Smooth muscle cell (in vitro differentiated cells): ENCODE data around the gene ADCY10. TPM values are rescaled to one million over a fixed set of nuclear protein-coding genes. Genes with fewer than 3 reads are reported as not detected.

Experiments
- DNase-seq: peaks from one replicate; lab custom pipeline; 2025; ENCODE audit not compliant: unreplicated experiment; lab: John Stamatoyannopoulos, UW
- H2AFZ ChIP-seq: fragments of 200-600 bp; sonication (generic); 2 replicates; pipeline ENCODE4 v1.6.0; 2016; ENCODE audit warnings: antibody characterized with exemption, low read depth, mild to moderate bottlenecking
- H3F3A ChIP-seq: fragments of 200-600 bp; sonication (generic); 2 replicates; pipeline ENCODE4 v1.6.0; 2017; ENCODE audit warnings: antibody characterized with exemption, low read depth
- H3K27ac ChIP-seq: fragments of 200-600 bp; sonication (generic); 2 replicates; pipeline ENCODE4 v1.5.1; 2016; ENCODE audit warnings: low read depth, mild to moderate bottlenecking
- H3K27me3 ChIP-seq: fragments of 200-600 bp; sonication (generic); 2 replicates; pipeline ENCODE4 v1.6.1; 2016; ENCODE audit warnings: low read depth, mild to moderate bottlenecking
- H3K36me3 ChIP-seq: fragments of 200-600 bp; sonication (generic); 2 replicates; pipeline ENCODE4 v1.5.1; 2016; ENCODE audit warnings: low read depth
- H3K4me1 ChIP-seq: fragments of 200-600 bp; sonication (generic); 2 replicates; pipeline ENCODE4 v1.5.1; 2016; ENCODE audit warnings: low read depth
- H3K4me2 ChIP-seq: fragments of 200-600 bp; sonication (generic); 2 replicates; pipeline ENCODE4 v1.6.0; 2016; ENCODE audit warnings: mild to moderate bottlenecking
- H3K4me3 ChIP-seq: fragments of 200-600 bp; sonication (generic); 2 replicates; pipeline ENCODE4 v1.5.1; 2016; ENCODE audit warnings: mild to moderate bottlenecking
- H3K79me2 ChIP-seq: fragments of 200-600 bp; sonication (generic); 2 replicates; pipeline ENCODE4 v1.6.0; 2016; ENCODE audit warnings: low read depth, mild to moderate bottlenecking
- H3K9ac ChIP-seq: fragments of 200-600 bp; sonication (generic); 2 replicates; pipeline ENCODE4 v1.6.0; 2016; ENCODE audit warnings: low read depth
- H3K9me3 ChIP-seq: fragments of 200-600 bp; sonication (generic); replicated peaks from 2 replicates; pipeline ENCODE4 v1.5.1; 2016; ENCODE audit warnings: low read depth
- H4K20me1 ChIP-seq: fragments of 200-600 bp; sonication (generic); 2 replicates; pipeline ENCODE4 v1.6.0; 2016; ENCODE audit warnings: low read depth
- CTCF ChIP-seq: fragments of 200-600 bp; sonication (generic); IDR thresholded peaks from 2 replicates; pipeline ENCODE4 v1.5.1; 2017; ENCODE audit warnings: borderline replicate concordance, mild to moderate bottlenecking, antibody characterized with exemption; ENCODE audit not compliant: insufficient read depth, poor library complexity, severe bottlenecking
- WGBS: methylation state at CpG from one replicate; pipeline ENCODE4 v1.1.7; 2016; ENCODE audit warnings: low lambda C conversion rate; 5-methylcytosine and 5-hydroxymethylcytosine counted together
- polyA plus RNA-seq: library from polyadenylated mRNA; unstranded; fragments of >200 nt; fragmentation: Nextera tagmentation; extraction: Ambion mirVana; gene quantifications from 2 replicates; pipeline ENCODE4 v1.2.1, GENCODE V29; 2016
- total RNA-seq: library from RNA; depleted of rRNA; stranded (reverse); fragments of >200 nt; gene quantifications from 2 replicates; pipeline ENCODE4 v1.2.3, GENCODE V29; 2014

The ADCY10 gene
- total and polyA plus RNA-seq, 2 experiments from 2014 or later = not detected

- Histone ChIP-seq H4K20me1 (peaks cover 9% of the 10 kb centered on the region), H3K36me3 (no peaks in the 10 kb centered on the region), H3K27ac (no peak overlapping the region), H3K9me3 (no peaks in the 10 kb centered on the region), H3K4me2 (no peak overlapping the region), H3K9ac (no peak overlapping the region), H3K27me3 (no peaks in the 10 kb centered on the region), H3K4me3 (no peak overlapping the region), H3K4me1 (peaks cover 7% of the 10 kb centered on the region), H3K79me2 (peaks cover 43% of the 10 kb centered on the region), H3F3A (no peaks in the 10 kb centered on the region), H2AFZ (no peak overlapping the region)
- WGBS = 94% methylated on average over 2 of the region's 2 CpGs
- no peak for TF ChIP-seq CTCF
- DNase-seq = no peak
Observed at GRCh38 chr1:167924102-167924501, 10.2 kb upstream of the ADCY10 start.

GRCh38 chr1:167923324-167924056, 9.6 kb upstream of the ADCY10 start:
- Histone ChIP-seq H4K20me1 (peaks cover 9% of the 10 kb centered on the region), H3K9me3 (no peaks in the 10 kb centered on the region), H3K27ac (peak overlapping the region; percentile 43), H3K27me3 (no peaks in the 10 kb centered on the region), H3K4me3 (no peak overlapping the region), H2AFZ (no peak overlapping the region), H3K9ac (no peak overlapping the region), H3K36me3 (no peaks in the 10 kb centered on the region), H3K79me2 (peaks cover 37% of the 10 kb centered on the region), H3F3A (no peaks in the 10 kb centered on the region), H3K4me1 (peaks cover 7% of the 10 kb centered on the region), H3K4me2 (no peak overlapping the region)
- WGBS = 92% methylated on average over 3 of the region's 3 CpGs
- DNase-seq = no peak
- no peak for TF ChIP-seq CTCF

GRCh38 chr1:167922611-167923074, 8.7 kb upstream of the ADCY10 start:
- WGBS = 56% methylated on average over 1 of the region's 1 CpG
- H3K4me3 ChIP-seq = no peak overlapping the region
- H2AFZ ChIP-seq = no peak overlapping the region
- TF ChIP-seq CTCF = no peak
- H3K9me3 ChIP-seq = no peaks in the 10 kb centered on the region
- no peaks in the 10 kb centered on the region for H3K27me3 ChIP-seq
- peaks cover 9% of the 10 kb centered on the region for H4K20me1 ChIP-seq
- peaks cover 4% of the 10 kb centered on the region for H3K36me3 ChIP-seq
- no peaks in the 10 kb centered on the region for H3F3A ChIP-seq
- peaks cover 7% of the 10 kb centered on the region for H3K4me1 ChIP-seq
- peak overlapping the region; percentile 43 for H3K27ac ChIP-seq
- H3K9ac ChIP-seq = no peak overlapping the region
- peaks cover 34% of the 10 kb centered on the region for H3K79me2 ChIP-seq
- peak overlapping the region; percentile 66 for H3K4me2 ChIP-seq
- no peak for DNase-seq

GRCh38 chr1:167922023-167922422, 8.1 kb upstream of the ADCY10 start:
- peak overlapping the region; percentile 43 for H3K27ac ChIP-seq
- H3K36me3 ChIP-seq = peaks cover 5% of the 10 kb centered on the region
- H3K9me3 ChIP-seq = no peaks in the 10 kb centered on the region
- H2AFZ ChIP-seq = no peak overlapping the region
- peak overlapping the region; percentile 15 for H3K9ac ChIP-seq
- H3K79me2 ChIP-seq = peaks cover 34% of the 10 kb centered on the region
- no peak for TF ChIP-seq CTCF
- H3K4me1 ChIP-seq = peaks cover 7% of the 10 kb centered on the region
- no peaks in the 10 kb centered on the region for H3K27me3 ChIP-seq
- no peaks in the 10 kb centered on the region for H3F3A ChIP-seq
- DNase-seq = no peak
- H3K4me2 ChIP-seq = peak overlapping the region; percentile 66
- peaks cover 9% of the 10 kb centered on the region for H4K20me1 ChIP-seq
- H3K4me3 ChIP-seq = no peak overlapping the region
